Activated CD8-positive, alpha-beta memory T cell treated with anti-CD3 and anti-CD28 coated beads, Interleukin-2, amount 50 U/mL, for 24 hours (primary cell): Measurements from ENCODE around the gene ELOF1.
A peak's percentile ranks its signal among the peaks of the same experiment; 100 is the strongest.

Experiments used
- DNase-seq: peaks from one replicate; pipeline ENCODE4 v3.0.0-alpha.2; 2020; ENCODE audit errors: extremely low read depth

ELOF1 gene

GRCh38 chr19:11535792-11536595 is 23.0 kb downstream of the ELOF1 start:
- DNase-seq: peak; percentile 61

- no peak for DNase-seq
Measured at GRCh38 chr19:11534948-11535347, 24.1 kb downstream of the ELOF1 start.

DNA sequence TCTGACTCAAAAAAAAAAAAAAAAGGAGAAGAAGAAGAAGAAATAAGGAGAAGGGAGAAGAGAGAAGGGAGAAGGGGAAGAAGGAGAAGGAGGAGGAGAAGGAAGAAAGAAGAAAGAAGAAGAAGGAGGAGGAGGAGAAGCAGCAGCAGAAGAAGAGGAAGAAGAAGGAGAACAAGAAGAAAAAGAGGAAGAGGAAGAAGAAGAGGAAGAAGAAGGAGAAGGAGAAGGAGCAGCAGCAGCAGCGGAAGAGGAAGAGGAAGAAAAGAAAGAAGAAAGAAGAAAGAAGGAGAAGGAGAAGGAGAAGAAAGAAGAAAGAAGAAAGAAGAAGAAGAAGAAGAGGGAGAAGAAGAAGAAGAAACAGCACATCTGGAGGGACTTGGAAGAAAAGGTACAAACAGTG is 24.5 kb downstream of the ELOF1 start:
- DNase-seq: no peak

- no peak for DNase-seq
Measured at GRCh38 chr19:11530432-11530831, 28.6 kb downstream of the ELOF1 start.

GRCh38 chr19:11528551-11529341 is 30.3 kb downstream of the ELOF1 start, which contains the start of gene ECSIT:
Gene ECSIT (minus strand): TSS chr19:11529134. CDS start chr19:11519170, 9,964 bp downstream.
- peak; percentile 75 for DNase-seq

- DNase-seq: no peak
Measured at GRCh38 chr19:11519138-11519537, 39.9 kb downstream of the ELOF1 start.

- no peak for DNase-seq
Measured at GRCh38 chr19:11513946-11514345, 45.1 kb downstream of the ELOF1 start.

GRCh38 chr19:11510444-11510843 is 48.6 kb downstream of the ELOF1 start:
- DNase-seq: no peak

DNA sequence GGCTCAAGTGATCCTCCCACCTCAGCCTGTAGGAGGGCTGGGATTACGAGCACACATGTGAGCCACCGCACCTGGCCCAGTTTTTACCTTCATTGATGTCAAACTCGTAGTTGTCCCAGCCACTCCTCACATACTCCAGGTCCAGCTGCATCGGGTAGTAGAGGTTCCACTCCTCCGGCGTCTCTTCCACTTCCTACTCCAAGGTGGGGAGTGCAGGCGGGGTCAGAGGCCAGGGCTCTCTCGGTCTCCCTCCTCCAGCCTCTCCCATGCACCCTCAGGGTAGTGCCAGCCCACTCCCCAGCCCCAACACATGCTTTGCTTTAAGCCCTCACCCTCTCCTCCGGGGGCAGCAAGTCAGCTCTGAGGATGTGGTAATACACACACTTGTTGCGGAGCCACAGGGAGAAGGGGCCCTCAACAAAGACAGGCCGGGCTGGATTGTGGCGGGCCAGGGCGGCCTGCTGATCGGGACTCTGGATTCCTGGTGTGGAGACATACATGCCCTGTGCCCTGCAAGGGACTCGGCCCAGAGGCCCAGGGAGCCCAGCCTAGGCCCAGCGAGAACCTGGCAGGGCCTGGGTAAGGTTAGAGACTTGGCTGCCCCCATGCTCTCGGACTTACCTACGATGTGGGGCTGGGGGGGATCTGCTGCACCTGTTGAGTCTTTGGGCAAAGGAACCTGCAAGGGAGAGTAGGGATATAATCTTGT is 51.5 kb downstream of the ELOF1 start:
- DNase-seq: no peak

DNA sequence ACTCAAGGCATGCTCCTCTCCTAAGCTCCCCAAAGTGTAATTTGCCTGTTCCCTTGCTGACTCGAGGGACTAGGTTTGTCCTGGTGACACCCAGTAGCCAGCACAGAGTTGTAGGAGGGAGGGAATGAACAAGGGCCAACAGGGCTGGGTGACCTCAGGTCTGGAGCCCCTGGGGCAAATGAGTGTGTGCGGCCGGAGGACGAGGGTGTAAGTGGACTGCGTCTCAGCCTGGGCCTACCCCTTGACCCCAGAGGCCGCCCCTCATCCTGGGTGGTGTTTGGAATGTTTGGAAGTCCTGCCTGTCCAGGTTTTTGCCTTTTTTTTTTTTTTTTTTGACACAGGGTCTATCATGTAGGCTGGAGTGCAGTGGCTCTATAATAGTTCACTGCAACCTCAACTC is 52.1 kb downstream of the ELOF1 start:
- no peak for DNase-seq

DNA sequence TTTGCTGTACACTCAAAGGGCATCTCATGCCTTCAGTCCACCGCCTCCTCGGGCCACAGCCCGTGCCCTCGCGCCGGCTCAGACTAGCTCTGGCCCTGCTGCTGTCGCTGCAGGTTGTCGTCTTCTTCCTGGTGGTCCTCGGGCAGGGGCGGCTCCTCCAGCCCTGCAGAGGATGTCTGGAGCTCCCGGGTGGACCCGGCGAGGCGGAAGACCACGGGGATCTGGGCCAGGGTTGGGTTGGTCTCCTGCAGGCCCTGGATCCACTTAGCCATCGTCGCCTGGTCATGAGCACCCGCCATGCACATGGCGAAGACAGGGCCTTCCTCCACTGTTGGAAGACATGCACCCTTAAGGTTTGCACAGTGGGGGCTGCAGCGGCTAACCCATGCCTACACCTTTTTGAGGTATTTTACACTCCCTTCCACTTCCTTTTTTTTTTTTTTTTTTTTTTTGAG is 52.9 kb downstream of the ELOF1 start:
- no peak for DNase-seq

GRCh38 chr19:11505504-11506100 is 53.4 kb downstream of the ELOF1 start, which contains the start of gene ZNF653:
Gene ZNF653 (minus strand): TSS chr19:11505839. CDS start chr19:11505786, 53 bp downstream.
- peak; percentile 86 for DNase-seq

DNA sequence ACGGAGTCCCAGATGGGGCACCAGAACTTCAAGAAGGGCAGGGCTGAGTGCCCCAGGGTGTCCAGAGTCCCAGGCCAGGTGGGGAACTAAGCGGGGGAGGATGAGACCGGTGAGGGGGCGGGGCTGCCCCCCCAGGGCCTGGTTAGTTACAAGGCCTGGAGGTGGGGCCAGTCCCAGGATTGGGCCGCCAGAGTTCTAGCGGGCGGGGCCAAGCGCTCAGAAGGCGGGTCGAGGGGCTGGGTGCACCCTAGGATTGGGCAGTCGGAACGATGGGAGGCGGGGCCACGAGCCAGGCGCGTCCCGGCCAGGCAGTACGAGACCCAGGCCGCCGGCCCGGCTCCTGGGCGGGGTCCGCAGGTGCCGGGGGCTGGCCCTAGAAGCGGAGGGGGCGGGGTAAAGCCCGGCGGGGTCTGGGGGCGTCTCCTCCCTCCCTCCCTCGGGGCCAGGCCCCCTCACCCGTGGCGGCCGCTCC is 54.0 kb downstream of the ELOF1 start:
- DNase-seq: peak; percentile 91

- DNase-seq: no peak
Measured at GRCh38 chr19:11504502-11505031, 54.5 kb downstream of the ELOF1 start.
